ENCODE data around the gene C19orf44.
"Not testable (repeated sequence)": the region's sequence is repeated elsewhere in the genome, so short reads cannot be mapped to it uniquely, and the experiment has no call there.

Gene C19orf44

GRCh38 chr19:16466802-16467427, 29.3 kb upstream of the C19orf44 start:
- not testable (repeated sequence) for DNase-seq (ENCODE audit: low read depth in 2 of 2, low spot score in 1 of 2)

DNA sequence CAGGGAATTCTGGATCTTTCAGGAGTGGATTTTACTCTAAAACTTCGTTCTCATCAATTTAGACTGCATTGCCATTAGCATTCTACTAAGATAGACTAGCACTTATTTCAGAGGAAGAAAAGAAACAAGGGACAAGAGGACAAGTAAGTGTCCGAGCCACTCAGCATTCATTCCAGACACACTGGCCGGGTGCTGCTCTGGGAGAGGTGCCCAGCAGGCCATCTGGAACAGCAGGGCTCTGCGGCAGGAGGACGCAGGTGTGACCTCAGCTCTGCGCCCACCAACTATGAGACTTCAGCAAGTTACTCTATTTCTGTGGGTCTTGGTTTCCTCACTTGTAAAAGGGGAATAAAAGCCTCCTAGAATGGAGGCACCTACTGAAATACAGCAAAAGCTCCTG, 28.6 kb upstream of the C19orf44 start:
- DNase-seq (ENCODE audit: low read depth in 2 of 2, low spot score in 1 of 2): no peak

DNA sequence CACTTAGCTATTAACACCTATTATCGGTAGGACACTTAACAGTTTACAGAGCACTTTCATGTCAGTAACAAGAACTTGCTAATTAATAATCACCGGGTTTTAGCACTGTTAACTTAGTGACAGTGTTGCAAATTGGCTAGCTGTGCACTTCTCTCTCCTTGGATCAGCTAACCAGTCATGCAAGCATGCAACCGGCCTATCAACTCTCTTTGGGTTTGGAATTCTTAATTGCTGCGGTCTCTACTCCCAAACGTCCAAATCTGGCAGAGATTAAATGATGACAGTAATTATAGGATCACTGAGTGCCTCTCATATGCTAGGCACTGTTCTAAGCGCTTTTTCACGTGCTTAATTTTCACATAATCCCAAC, 25.7 kb upstream of the C19orf44 start:
- DNase-seq (ENCODE audit: low read depth in 2 of 2, low spot score in 1 of 2): no peak

GRCh38 chr19:16470911-16471811, 25.0 kb upstream of the C19orf44 start:
- no peak for DNase-seq (ENCODE audit: low read depth in 2 of 2, low spot score in 1 of 2)

GRCh38 chr19:16472559-16472899, 23.7 kb upstream of the C19orf44 start:
- DNase-seq (ENCODE audit: low read depth in 2 of 2, low spot score in 1 of 2): not testable (repeated sequence)

DNA sequence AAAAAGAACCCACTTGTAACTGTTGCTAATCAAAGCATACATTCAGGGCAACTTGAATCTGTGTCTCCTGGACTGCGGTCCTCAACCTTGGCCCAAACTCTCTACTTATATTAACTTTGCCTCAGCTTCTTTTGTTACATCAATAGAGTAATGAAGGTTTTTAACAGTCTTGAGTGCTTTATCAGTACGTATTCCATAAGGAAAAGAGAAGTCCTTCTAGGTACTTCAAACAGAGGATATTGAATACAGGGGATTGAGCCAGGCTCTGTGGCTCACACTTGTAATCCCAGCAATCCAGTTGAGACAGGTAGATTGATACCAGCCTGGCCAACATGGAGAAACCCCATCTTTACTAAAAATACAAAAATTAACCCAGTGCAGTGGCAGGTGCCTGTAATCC, 23.2 kb upstream of the C19orf44 start:
- no peak for DNase-seq (ENCODE audit: low read depth in 2 of 2, low spot score in 1 of 2)

GRCh38 chr19:16473875-16474392, 22.3 kb upstream of the C19orf44 start:
- no peak for DNase-seq (ENCODE audit: low read depth in 2 of 2, low spot score in 1 of 2)

DNA sequence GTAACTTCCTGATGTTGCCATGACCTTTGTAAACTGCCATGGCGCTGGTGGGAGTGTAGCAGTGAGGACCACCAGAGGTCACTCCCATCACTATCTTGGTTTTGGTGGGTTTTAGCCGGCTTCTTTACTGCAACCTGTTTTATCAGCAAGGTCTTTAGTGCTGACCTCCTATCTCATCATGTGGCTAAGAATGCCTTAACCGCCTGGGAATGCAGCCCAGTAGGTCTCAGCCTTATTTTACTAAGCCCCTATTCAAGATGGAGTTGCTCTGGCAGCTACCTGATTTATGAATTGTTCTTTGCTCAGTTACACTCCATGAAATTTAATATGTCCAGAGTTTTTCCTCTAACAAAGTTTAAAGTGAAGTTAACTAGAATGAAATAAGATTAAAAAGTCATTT, 19.8 kb upstream of the C19orf44 start:
- no peak for DNase-seq (ENCODE audit: low read depth in 2 of 2, low spot score in 1 of 2)

- DNase-seq (ENCODE audit: low read depth in 2 of 2, low spot score in 1 of 2): no peak
Observed at GRCh38 chr19:16477311-16477710, 18.9 kb upstream of the C19orf44 start.

DNA sequence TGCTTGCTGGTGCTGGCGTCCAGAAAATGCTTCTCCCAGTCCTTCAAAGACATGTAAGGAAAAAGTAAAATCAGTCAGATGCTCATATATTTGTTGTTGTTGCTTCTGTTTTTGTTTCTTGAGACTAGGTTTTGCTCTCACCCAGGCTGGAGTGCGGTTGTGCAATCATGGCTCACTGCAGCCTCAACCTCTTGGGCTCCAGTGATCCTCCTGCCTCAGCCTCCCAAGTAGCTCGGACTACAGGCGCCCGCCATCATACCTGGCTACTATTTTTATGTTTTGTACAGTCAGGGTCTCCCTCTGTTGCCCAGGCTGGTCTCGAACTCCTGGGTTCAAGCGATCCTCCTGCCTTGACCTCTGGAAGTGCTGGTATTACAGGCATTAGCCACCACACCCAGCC, 13.4 kb upstream of the C19orf44 start:
- DNase-seq (ENCODE audit: low read depth in 2 of 2, low spot score in 1 of 2): no peak

- not testable (repeated sequence) for DNase-seq (ENCODE audit: low read depth in 2 of 2, low spot score in 1 of 2)
Observed at GRCh38 chr19:16486476-16486875, 9.7 kb upstream of the C19orf44 start.

DNA sequence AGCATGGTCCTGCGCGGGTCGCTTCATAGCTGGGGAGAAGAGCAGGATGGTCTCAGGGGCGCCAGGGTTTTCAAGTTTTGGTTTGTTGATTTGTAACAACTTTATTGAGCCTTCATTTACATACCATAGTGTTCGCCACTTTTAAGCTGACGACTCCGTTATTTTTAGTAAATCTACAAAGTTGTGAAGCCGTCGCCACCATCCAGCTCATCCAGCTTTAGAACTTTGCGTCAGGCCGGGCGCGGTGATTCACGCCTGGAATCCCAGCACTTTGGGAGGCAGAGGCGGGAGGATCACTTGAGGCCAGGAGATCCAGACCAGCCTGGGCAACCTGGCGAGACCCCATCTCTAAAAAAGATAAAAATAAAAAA, 404 bp downstream of the C19orf44 start:
- no peak for DNase-seq (ENCODE audit: low read depth in 2 of 2, low spot score in 1 of 2)

DNA sequence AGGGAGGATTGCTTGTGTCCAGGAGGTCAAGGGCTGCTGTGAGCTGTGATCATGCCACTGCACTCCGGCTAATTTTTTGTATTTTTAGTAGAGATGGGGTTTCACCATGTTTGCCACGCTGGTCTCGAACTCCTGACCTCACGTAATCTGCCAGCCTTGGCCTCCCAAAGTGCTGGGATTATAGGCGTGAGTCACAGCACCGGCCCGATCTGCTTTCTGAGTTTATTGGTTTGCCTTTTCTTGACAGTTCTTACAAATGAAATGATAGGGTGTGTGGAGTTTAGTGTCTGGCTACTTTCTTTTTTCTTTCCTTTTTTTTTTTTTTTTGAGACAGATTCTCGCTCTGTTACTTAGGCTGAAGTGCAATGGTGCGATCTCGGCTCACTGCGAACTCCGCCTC, 848 bp downstream of the C19orf44 start:
- DNase-seq (ENCODE audit: low read depth in 2 of 2, low spot score in 1 of 2): no peak

GRCh38 chr19:16497837-16498236, 1.6 kb downstream of the C19orf44 start:
- no peak for DNase-seq (ENCODE audit: low read depth in 2 of 2, low spot score in 1 of 2)

- no peak for DNase-seq (ENCODE audit: low read depth in 2 of 2, low spot score in 1 of 2)
Observed at GRCh38 chr19:16504271-16504670, 8.1 kb downstream of the C19orf44 start.

GRCh38 chr19:16506161-16506560, 10.0 kb downstream of the C19orf44 start:
- DNase-seq (ENCODE audit: low read depth in 2 of 2, low spot score in 1 of 2): not testable (repeated sequence)

DNA sequence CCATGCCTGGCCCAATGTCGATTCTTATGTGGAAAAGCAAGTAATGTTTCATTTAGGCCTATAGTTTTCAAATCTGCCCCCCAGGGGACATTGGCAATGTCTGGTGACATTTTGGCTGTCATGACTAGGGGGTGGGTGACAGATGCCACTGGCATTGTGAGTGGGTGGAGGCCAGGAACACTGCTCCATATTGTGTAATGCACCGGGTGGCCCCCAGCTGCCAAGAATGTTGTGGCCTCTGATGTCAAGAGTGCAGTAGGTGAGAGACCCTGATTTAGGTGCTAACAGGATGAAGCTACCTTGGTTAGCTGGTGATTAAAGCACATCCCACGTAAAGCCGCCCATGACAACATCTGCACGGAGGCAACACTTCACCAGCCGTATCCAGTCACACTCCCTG, 10.8 kb downstream of the C19orf44 start:
- no peak for DNase-seq (ENCODE audit: low read depth in 2 of 2, low spot score in 1 of 2)

- DNase-seq (ENCODE audit: low read depth in 2 of 2, low spot score in 1 of 2): no peak
Observed at GRCh38 chr19:16508546-16508945, 12.4 kb downstream of the C19orf44 start.

- DNase-seq (ENCODE audit: low read depth in 2 of 2, low spot score in 1 of 2): no peak
Observed at GRCh38 chr19:16509141-16510061, 13.2 kb downstream of the C19orf44 start.

DNA sequence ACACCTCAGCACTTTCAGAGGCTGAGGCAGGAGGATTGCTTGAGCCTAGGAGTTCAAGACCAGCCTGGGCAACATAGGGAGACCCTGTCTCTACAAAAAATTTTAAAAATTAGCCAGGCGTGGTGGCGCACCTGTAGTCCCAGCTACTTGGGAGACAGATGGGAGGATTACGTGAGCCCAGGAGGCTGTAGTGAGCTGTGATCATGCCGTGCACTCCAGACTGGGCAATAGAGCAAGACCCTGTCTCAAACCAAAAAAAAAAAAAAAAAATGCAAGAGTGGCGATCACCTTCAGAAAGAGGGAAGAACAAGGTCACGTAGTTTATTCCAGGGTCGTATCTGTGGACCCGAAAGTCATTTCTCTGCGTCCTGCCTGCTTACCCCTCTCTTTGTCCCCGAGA, 16.4 kb downstream of the C19orf44 start:
- DNase-seq (ENCODE audit: low read depth in 2 of 2, low spot score in 1 of 2): not testable (repeated sequence)

DNA sequence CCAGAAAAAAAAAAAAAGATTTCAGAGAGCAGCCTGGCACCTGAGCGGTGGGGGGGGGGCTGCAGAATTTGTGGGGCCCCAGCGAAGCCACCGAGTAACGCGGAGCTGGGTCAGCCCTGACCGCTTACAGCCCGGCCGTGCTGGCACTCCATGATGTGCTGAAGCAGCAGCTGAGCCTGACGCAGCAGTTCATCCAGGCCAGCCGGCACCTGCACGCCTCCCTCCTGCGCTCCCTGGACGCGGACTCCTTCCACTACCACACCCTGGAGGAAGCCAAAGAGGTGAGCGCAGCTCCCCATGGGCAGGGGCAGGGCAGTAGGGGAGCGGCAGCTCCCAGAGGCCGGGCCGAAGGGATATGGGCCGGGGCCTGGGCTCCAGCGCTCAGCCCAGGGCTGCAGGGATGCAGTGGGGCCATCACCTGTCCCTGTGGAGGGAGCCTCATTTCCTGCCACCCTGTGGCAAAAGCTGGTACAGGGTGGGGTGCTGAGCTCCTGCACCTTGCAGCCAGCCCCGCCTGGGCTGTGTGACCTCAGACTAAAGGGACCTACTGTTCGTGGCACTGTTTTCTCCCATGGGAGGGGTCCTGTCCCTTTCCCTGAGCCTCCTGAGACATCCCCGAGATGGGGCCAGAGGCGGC, 18.3 kb downstream of the C19orf44 start:
- DNase-seq (ENCODE audit: low read depth in 2 of 2, low spot score in 1 of 2): no peak
